Rectal smooth muscle tissue (tissue), 1 donor: ENCODE measurements around the gene F2RL1.
"Not testable (repeated sequence)": the region's sequence is repeated elsewhere in the genome, so short reads cannot be mapped to it uniquely, and the experiment has no call there.

Source experiments
- H3K27ac ChIP-seq: one replicate; pipeline ENCODE4 v1.7.0; 2013; ENCODE audit warnings: low read depth, low read length, inconsistent platforms
- H3K27me3 ChIP-seq: one replicate; pipeline ENCODE4 v1.7.0; 2013; ENCODE audit warnings: low read length; ENCODE audit not compliant: control insufficient read depth, insufficient read depth
- H3K36me3 ChIP-seq: one replicate; pipeline ENCODE4 v1.7.0; 2013; ENCODE audit warnings: low read length; ENCODE audit not compliant: control insufficient read depth, insufficient read depth
- H3K4me1 ChIP-seq: one replicate; pipeline ENCODE4 v1.7.0; 2013; ENCODE audit warnings: low read length; ENCODE audit not compliant: control insufficient read depth, insufficient read depth
- H3K4me3 ChIP-seq: one replicate; pipeline ENCODE4 v1.7.0; 2013; ENCODE audit warnings: low read length
- H3K9ac ChIP-seq: one replicate; pipeline ENCODE4 v1.7.0; 2013; ENCODE audit warnings: low read length

The F2RL1 gene, protein sequence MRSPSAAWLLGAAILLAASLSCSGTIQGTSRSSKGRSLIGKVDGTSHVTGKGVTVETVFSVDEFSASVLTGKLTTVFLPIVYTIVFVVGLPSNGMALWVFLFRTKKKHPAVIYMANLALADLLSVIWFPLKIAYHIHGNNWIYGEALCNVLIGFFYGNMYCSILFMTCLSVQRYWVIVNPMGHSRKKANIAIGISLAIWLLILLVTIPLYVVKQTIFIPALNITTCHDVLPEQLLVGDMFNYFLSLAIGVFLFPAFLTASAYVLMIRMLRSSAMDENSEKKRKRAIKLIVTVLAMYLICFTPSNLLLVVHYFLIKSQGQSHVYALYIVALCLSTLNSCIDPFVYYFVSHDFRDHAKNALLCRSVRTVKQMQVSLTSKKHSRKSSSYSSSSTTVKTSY

GRCh38 chr5:76818844-76819831 is at the start of gene F2RL1:
F2RL1 (plus strand) TSS chr5:76819030; CDS start chr5:76819183, 153 bp downstream.
- Histone ChIP-seq H3K9ac (peak within 1 kb of the TSS; percentile 77), H3K27me3 (peaks cover 4% of the 10 kb centered on the region), H3K36me3 (no peaks in the 10 kb centered on the region), H3K27ac (no peak within 1 kb of the TSS), H3K4me1 (no peaks in the 10 kb centered on the region), H3K4me3 (peak within 1 kb of the TSS; percentile 84)

- not testable (repeated sequence) for H3K27ac ChIP-seq, H3K36me3 ChIP-seq, H3K4me3 ChIP-seq, H3K4me1 ChIP-seq, H3K9ac ChIP-seq, H3K27me3 ChIP-seq
Observed at GRCh38 chr5:76771041-76771440, 47.8 kb upstream of the F2RL1 start.

DNA sequence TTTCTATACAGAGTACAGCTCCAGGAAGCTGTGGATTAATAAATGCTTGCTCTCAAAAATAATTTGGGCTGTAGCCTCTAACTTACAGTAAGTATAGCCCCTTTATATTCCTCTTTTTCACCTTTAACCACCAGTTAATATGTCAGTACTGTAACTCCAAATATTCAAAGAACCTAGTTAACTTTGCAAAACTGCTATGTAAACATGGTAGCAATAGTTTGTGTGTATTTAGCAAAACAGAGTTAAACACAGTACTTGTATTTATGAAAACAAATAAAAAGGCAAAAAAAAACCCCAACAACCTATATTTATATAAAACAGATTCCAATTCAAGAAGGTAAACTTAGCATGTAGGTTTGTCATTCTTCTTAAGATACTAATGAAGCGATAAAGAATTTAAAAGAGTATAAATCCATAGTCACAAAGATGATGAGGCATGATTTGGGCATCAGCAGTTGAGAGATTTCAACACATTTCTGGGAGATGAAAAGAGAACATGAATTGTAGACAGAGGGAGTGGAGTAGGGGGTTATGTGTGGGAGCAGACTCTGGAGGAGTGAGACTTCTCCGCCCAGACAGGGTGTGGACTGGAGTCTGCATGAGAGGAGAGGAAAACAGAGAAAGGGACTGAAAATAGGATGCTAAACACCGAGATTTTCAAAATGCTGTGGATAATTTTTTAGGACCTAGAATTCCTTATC is 47.0 kb upstream of the F2RL1 start:
- H3K4me3 ChIP-seq = no peak overlapping the region
- no peaks in the 10 kb centered on the region for H3K27me3 ChIP-seq
- no peak overlapping the region for H3K27ac ChIP-seq
- H3K4me1 ChIP-seq = no peaks in the 10 kb centered on the region
- no peaks in the 10 kb centered on the region for H3K36me3 ChIP-seq
- no peak overlapping the region for H3K9ac ChIP-seq

DNA sequence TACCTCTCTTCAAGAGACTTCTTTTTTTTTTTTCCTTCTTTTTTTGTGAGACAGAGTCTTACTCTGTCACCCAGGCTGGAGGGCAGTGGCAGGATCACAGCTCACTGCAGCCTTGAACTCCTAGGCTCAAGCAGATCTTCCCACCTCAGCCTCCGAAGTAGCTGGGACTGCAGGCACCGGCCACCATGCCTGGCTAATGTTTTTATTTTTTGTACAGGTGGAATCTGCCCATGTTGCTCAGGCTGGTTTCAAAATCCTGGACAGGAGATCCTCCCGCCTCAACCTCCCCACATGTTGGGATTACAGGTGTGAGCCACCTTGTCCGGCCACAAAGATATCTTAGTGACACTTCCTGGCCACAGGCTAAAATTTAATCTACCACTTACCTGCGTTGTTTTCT is 42.9 kb upstream of the F2RL1 start:
- Histone ChIP-seq H3K4me3 (no peak overlapping the region), H3K9ac (no peak overlapping the region), H3K27me3 (no peaks in the 10 kb centered on the region), H3K36me3 (no peaks in the 10 kb centered on the region), H3K27ac (no peak overlapping the region), H3K4me1 (no peaks in the 10 kb centered on the region)

DNA sequence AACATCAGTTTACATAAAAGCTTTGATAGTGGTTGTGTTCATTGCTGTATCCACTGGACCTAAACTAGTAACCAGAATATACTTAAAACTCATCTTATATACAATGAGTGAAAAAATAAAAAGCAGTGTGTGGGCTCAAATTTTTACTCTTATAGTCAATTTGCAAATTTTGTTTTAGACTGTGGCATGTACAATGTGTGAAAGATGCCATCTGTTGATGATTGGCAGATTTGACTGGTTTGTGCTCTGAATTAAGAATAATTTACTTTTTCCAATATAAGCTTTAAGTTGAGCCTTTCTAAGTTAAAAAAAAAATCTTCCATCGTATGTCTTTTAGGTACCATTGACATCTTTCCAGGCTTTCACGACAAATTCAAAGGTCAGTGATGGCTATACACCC is 42.4 kb upstream of the F2RL1 start:
- no peaks in the 10 kb centered on the region for H3K36me3 ChIP-seq

DNA sequence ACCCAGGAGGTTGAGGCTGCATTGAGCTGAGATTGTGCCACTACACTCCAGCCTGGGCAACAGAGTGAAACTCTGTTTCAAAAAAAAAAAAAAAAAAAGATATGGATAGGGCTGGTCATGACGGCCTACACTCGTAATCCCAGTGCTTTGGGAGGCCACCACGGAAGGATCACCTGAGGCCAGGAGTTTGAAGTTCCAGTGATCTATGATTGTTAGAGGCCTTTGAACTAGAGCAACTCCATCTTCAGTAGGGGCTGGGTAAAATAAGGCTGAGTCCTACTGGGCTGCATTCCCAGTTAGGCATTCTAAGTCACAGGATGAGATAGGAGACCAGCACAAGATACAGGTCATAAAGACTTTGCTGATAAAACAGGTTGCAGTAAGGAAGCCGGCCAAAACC is 38.2 kb upstream of the F2RL1 start:
- H3K36me3 ChIP-seq, H3K27ac ChIP-seq, H3K4me1 ChIP-seq, H3K9ac ChIP-seq, H3K27me3 ChIP-seq, H3K4me3 ChIP-seq: not testable (repeated sequence)

More for the DNA sequence above, 42.4 kb upstream of the F2RL1 start:
- Histone ChIP-seq H3K9ac (no peak overlapping the region), H3K4me1 (no peaks in the 10 kb centered on the region), H3K27me3 (no peaks in the 10 kb centered on the region), H3K4me3 (no peak overlapping the region), H3K27ac (no peak overlapping the region)

DNA sequence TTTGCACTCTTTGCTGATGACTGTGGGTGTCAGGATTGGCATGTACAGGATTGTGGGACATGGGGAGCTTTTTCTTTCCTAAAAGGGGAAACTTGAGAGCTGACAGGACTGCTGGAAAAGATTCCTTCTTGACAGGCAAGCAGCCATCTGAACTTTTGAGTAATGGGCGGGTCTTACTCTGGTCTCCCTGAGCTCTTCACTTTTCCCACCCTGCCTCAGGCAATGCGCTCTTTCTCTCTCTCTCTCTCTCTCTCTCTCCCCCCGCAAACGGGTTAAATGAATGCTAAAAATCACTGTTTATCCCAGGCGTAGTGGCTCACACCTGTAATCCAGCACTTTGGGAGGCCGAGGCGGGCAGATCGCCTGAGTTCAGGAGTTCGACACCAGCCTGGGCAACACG is 37.1 kb upstream of the F2RL1 start:
- Histone ChIP-seq H3K9ac (no peak overlapping the region), H3K27ac (no peak overlapping the region), H3K4me1 (no peaks in the 10 kb centered on the region), H3K36me3 (no peaks in the 10 kb centered on the region), H3K4me3 (no peak overlapping the region), H3K27me3 (no peaks in the 10 kb centered on the region)

GRCh38 chr5:76782444-76782843 is 36.4 kb upstream of the F2RL1 start:
- H3K27ac ChIP-seq = no peak overlapping the region
- no peaks in the 10 kb centered on the region for H3K36me3 ChIP-seq
- no peaks in the 10 kb centered on the region for H3K4me1 ChIP-seq
- no peaks in the 10 kb centered on the region for H3K27me3 ChIP-seq
- H3K4me3 ChIP-seq = no peak overlapping the region
- H3K9ac ChIP-seq = no peak overlapping the region

DNA sequence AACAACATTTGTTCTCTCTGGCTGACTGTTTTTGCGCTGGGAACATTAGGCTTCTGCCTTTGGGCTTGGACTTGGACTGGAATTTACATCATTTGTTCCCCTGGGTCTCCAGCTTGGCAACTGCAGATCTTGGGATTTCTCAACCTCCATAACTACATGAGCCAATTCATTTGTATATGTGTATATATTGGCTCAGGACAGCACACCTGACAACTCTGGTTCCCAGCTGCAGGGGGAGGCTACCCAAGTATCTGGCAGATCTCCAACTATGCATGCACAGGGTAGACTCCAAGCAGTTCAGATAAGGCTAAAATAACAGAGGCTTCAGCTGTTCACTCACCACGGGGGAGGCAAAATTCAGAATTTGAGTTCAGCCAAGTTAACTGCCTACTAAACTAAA is 31.6 kb upstream of the F2RL1 start:
- Histone ChIP-seq H3K9ac (no peak overlapping the region), H3K27ac (no peak overlapping the region)

GRCh38 chr5:76788362-76788761 is 30.5 kb upstream of the F2RL1 start:
- no peaks in the 10 kb centered on the region for H3K36me3 ChIP-seq
- no peaks in the 10 kb centered on the region for H3K27me3 ChIP-seq
- no peak overlapping the region for H3K27ac ChIP-seq
- no peak overlapping the region for H3K4me3 ChIP-seq
- H3K4me1 ChIP-seq = no peaks in the 10 kb centered on the region
- H3K9ac ChIP-seq = no peak overlapping the region

More for the DNA sequence above, 31.6 kb upstream of the F2RL1 start:
- Histone ChIP-seq H3K4me3 (no peak overlapping the region), H3K27me3 (no peaks in the 10 kb centered on the region), H3K36me3 (no peaks in the 10 kb centered on the region), H3K4me1 (no peaks in the 10 kb centered on the region)

GRCh38 chr5:76789275-76789674 is 29.6 kb upstream of the F2RL1 start:
- not testable (repeated sequence) for H3K4me3 ChIP-seq, H3K9ac ChIP-seq, H3K27me3 ChIP-seq, H3K4me1 ChIP-seq, H3K36me3 ChIP-seq, H3K27ac ChIP-seq

DNA sequence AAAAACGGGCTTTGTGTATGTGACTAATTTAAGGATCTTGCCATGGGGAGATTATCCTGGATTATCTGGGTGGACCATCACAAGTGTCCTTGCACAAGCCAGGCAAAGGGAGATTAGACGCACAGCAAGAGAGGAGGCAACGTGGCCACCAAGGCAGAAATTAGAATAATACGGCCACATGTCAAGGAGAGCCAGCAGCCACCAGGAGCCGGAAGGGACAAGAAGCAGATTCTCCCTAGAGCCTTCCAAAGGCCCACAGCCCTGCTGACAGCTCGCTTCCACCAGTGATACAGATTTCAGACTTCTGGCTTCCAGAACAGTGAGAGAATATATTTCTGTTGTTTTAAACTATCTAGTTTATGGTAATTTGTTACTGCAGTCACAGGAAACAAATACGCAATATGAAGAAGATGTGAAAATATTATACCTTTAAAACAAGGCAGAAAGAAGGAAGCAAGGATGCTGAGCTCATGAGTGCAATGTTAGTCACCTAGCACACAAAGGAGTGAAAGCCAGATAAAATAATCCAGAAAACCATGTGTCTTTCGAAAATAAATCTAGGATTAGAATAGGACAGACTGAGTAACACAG is 28.7 kb upstream of the F2RL1 start:
- Histone ChIP-seq H3K9ac (no peak overlapping the region), H3K27ac (no peak overlapping the region), H3K36me3 (no peaks in the 10 kb centered on the region), H3K4me3 (no peak overlapping the region), H3K27me3 (no peaks in the 10 kb centered on the region), H3K4me1 (no peaks in the 10 kb centered on the region)
